K562 (cell line): ENCODE measurements around the gene ZSWIM6.

Experiments used
- CCAR2 ChIP-seq: fragments of 200-400 bp; formaldehyde crosslinking; IDR thresholded peaks from 2 replicates; pipeline ENCODE4 v1.6.1; 2017; ENCODE audit warnings: mild to moderate bottlenecking, low read depth, low read length
- HMG20A ChIP-seq: fragments of 450-650 bp; formaldehyde crosslinking; conservative IDR thresholded peaks from 2 replicates; pipeline ENCODE4 v1.4.0; 2020; ENCODE audit warnings: mild to moderate bottlenecking, mixed read lengths
- HNRNPUL1 ChIP-seq: fragments of 200-400 bp; formaldehyde crosslinking; IDR thresholded peaks from 2 replicates; pipeline ENCODE4 v1.6.1; 2017; ENCODE audit warnings: low read length
- KAT7 ChIP-seq: sonication (generic); formaldehyde crosslinking; IDR thresholded peaks from 2 replicates; pipeline ENCODE4 v1.8.0; 2022; ENCODE audit warnings: missing genetic modification reagents, mild to moderate bottlenecking, borderline replicate concordance
- MXI1 ChIP-seq: IDR thresholded peaks from 2 replicates; pipeline ENCODE4 v1.6.1; 2011; ENCODE audit warnings: low read depth, mild to moderate bottlenecking, improper control_type of control experiment, low read length
- RBM25 ChIP-seq: fragments of 200-400 bp; formaldehyde crosslinking; IDR thresholded peaks from 2 replicates; pipeline ENCODE4 v1.6.1; 2018; ENCODE audit warnings: low read length, low read depth, moderate library complexity; ENCODE audit not compliant: severe bottlenecking
- ZNF318 ChIP-seq, 2 experiments: fragments of 450-650 bp; IDR thresholded peaks; 2 replicates each; pipeline ENCODE4 v1.6.1; 2016; ENCODE audit warnings: mild to moderate bottlenecking in 2 of 2, borderline replicate concordance in 1 of 2, low read depth in 1 of 2, moderate library complexity in 1 of 2

GRCh38 chr5:61363401-61364114 is 31.5 kb downstream of the ZSWIM6 start:
- TF ChIP-seq ZNF318 (IDR thresholded peaks at IDR 0.05; ENCODE audit: borderline replicate concordance in 1 of 2, low read depth in 1 of 2) (no peak), MXI1 (no peak), RBM25 (no peak), CCAR2 (no peak), KAT7 (no peak), HNRNPUL1 (no peak), HMG20A (CRISPR knock-in tag) (no peak)
